ENCODE results near the gene DNAJC9.

DNA sequence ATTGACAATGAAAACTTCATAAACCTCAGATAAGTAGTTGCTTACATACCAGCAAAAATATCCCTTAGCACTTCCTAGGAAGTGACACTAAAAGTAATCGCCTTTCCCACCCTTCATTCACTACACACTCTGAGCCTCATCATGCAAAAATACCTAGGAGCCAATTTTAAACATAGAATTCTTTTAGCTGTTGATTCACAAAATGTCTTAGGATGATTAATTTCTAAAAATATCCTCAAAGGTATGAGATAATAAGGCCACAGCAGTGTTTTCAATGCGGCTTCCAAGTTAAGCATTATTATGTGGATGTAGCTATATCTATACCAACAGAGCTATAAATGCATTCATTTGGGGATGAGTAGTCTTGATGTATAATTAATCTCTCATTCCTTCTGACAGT lies 13.2 kb downstream of the DNAJC9 start:
- TF ChIP-seq, protein P1, sequence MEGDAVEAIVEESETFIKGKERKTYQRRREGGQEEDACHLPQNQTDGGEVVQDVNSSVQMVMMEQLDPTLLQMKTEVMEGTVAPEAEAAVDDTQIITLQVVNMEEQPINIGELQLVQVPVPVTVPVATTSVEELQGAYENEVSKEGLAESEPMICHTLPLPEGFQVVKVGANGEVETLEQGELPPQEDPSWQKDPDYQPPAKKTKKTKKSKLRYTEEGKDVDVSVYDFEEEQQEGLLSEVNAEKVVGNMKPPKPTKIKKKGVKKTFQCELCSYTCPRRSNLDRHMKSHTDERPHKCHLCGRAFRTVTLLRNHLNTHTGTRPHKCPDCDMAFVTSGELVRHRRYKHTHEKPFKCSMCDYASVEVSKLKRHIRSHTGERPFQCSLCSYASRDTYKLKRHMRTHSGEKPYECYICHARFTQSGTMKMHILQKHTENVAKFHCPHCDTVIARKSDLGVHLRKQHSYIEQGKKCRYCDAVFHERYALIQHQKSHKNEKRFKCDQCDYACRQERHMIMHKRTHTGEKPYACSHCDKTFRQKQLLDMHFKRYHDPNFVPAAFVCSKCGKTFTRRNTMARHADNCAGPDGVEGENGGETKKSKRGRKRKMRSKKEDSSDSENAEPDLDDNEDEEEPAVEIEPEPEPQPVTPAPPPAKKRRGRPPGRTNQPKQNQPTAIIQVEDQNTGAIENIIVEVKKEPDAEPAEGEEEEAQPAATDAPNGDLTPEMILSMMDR (conservative IDR thresholded peaks at IDR 0.05; ENCODE audit: low read depth, low read length): no peak
- TF ChIP-seq, protein P2, sequence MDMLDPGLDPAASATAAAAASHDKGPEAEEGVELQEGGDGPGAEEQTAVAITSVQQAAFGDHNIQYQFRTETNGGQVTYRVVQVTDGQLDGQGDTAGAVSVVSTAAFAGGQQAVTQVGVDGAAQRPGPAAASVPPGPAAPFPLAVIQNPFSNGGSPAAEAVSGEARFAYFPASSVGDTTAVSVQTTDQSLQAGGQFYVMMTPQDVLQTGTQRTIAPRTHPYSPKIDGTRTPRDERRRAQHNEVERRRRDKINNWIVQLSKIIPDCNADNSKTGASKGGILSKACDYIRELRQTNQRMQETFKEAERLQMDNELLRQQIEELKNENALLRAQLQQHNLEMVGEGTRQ (IDR thresholded peaks at IDR 0.05; ENCODE audit: low read depth, low read length): no peak
- TF ChIP-seq SMC3 (IDR thresholded peaks at IDR 0.05; ENCODE audit: low read depth, low read length) (no peak), RAD21 (IDR thresholded peaks at IDR 0.05; ENCODE audit: low read length) (no peak), MAFK (IDR thresholded peaks at IDR 0.05; ENCODE audit: low read depth, low read length) (no peak), CEBPB (IDR thresholded peaks at IDR 0.05; ENCODE audit: low read depth, low read length) (no peak), POLR2A (IDR thresholded peaks at IDR 0.05; ENCODE audit: low read depth, low read length) (no peak)
